HL-60 (cell line): ENCODE results near the gene SHC2.
A peak's percentile ranks its signal among the peaks of the same experiment; 100 is the strongest.

Source experiments
- DNase-seq, 2 experiments: peaks; one replicate each; pipeline ENCODE4 v3.0.0-alpha.2; 2010 to 2020; ENCODE audit warnings: low read depth in 1 of 2, low spot score in 1 of 2
- H3K27ac ChIP-seq: fragments of 250-450 bp; sonication (Bioruptor Pico); replicated peaks from 2 replicates; pipeline ENCODE4 v1.5.1; 2020; ENCODE audit warnings: mild to moderate bottlenecking, moderate library complexity
- H3K27me3 ChIP-seq: fragments of 250-450 bp; sonication (Bioruptor Pico); 2 replicates; pipeline ENCODE4 v1.5.1; 2021; ENCODE audit warnings: mild to moderate bottlenecking, moderate library complexity; ENCODE audit not compliant: insufficient read depth, poor library complexity, severe bottlenecking
- H3K4me3 ChIP-seq: replicated peaks from 2 replicates; pipeline ENCODE4 v1.5.1; 2011; ENCODE audit warnings: mild to moderate bottlenecking, control low read depth, low read length; ENCODE audit not compliant: insufficient read depth
- CTCF ChIP-seq: IDR thresholded peaks from one replicate; pipeline ENCODE4 v1.5.1; 2011; ENCODE audit warnings: low read length, control low read depth, inconsistent platforms; ENCODE audit not compliant: insufficient read depth
- GABPA ChIP-seq: IDR thresholded peaks from 2 replicates; pipeline ENCODE4 v1.6.1; 2012; ENCODE audit warnings: low read depth
- POLR2AphosphoS5 ChIP-seq: IDR thresholded peaks from 2 replicates; pipeline ENCODE4 v1.6.1; 2012; ENCODE audit warnings: low read depth
- REST ChIP-seq: IDR thresholded peaks from 2 replicates; pipeline ENCODE4 v1.6.1; 2012; ENCODE audit warnings: low read depth; ENCODE audit not compliant: insufficient replicate concordance
- SPI1 ChIP-seq: IDR thresholded peaks from 2 replicates; pipeline ENCODE4 v1.6.1; 2012; ENCODE audit warnings: low read depth, mild to moderate bottlenecking, borderline replicate concordance

Gene SHC2

GRCh38 chr19:492091-492531 lies 31.3 kb upstream of the SHC2 start:
- no peaks in the 10 kb centered on the region for H3K27me3 ChIP-seq
- TF ChIP-seq REST = no peak
- no peak for TF ChIP-seq GABPA
- no peak for TF ChIP-seq SPI1
- no peak for TF ChIP-seq POLR2AphosphoS5
- TF ChIP-seq CTCF = no peak
- DNase-seq = no peak
- no peak overlapping the region for H3K27ac ChIP-seq
- H3K4me3 ChIP-seq = no peak overlapping the region

GRCh38 chr19:491146-491741 lies 30.4 kb upstream of the SHC2 start:
- no peak for DNase-seq
- Histone ChIP-seq H3K27me3 (no peaks in the 10 kb centered on the region), H3K4me3 (no peak overlapping the region), H3K27ac (no peak overlapping the region)
- no peak for TF ChIP-seq REST
- no peak for TF ChIP-seq CTCF
- TF ChIP-seq POLR2AphosphoS5 = no peak
- TF ChIP-seq SPI1 = no peak
- no peak for TF ChIP-seq GABPA

GRCh38 chr19:489418-490196 lies 28.8 kb upstream of the SHC2 start:
- TF ChIP-seq SPI1 (no peak), REST (no peak), GABPA (no peak)
- no peak for DNase-seq
- peak overlapping the region; percentile 77 for H3K27ac ChIP-seq
- peak overlapping the region; percentile 74 for H3K4me3 ChIP-seq
- H3K27me3 ChIP-seq = no peaks in the 10 kb centered on the region
